Vagina (tissue), 2 donors: ENCODE data around the gene SESTD1.

ENCODE experiments used
- CTCF ChIP-seq, 3 experiments: fragments of 450-650 bp in 2 of 3; fragments of 200-600 bp in 1 of 3; sonication (generic) in 1 of 3; IDR thresholded peaks; one replicate each; pipeline ENCODE4 v1.5.1; 2017 to 2019; ENCODE audit warnings: antibody characterized with exemption in 3 of 3, mild to moderate bottlenecking in 2 of 3, moderate library complexity in 2 of 3
- POLR2A ChIP-seq, 2 donors: fragments of 450-650 bp; IDR thresholded peaks; one replicate each; pipeline ENCODE4 v1.6.1; 2017; ENCODE audit warnings: antibody characterized with exemption in 2 of 2, mild to moderate bottlenecking in 2 of 2, moderate library complexity in 2 of 2
- POLR2AphosphoS5 ChIP-seq, 2 donors: sonication (generic); formaldehyde crosslinking; IDR thresholded peaks; one replicate each; pipeline ENCODE4 v1.9.0; 2017; ENCODE audit warnings: antibody characterized with exemption in 2 of 2, mild to moderate bottlenecking in 2 of 2, low read depth in 1 of 2; ENCODE audit not compliant: insufficient read depth in 1 of 2

- TF ChIP-seq CTCF (IDR thresholded peaks at IDR 0.05) (no peak), POLR2A (IDR thresholded peaks at IDR 0.05) (no peak), POLR2AphosphoS5 (IDR thresholded peaks at IDR 0.05; ENCODE audit: insufficient read depth in 1 of 2, low read depth in 1 of 2) (no peak)
Measured at GRCh38 chr2:179137200-179137759, 127.4 kb downstream of the SESTD1 start.
